Non-pigmented ciliary epithelial cell (primary cell): ENCODE results near the gene SLC35G1.

Experiments
- DNase-seq: peaks from one replicate; pipeline ENCODE4 v3.0.0-alpha.2; 2010; ENCODE audit warnings: low read depth

The SLC35G1 gene, protein sequence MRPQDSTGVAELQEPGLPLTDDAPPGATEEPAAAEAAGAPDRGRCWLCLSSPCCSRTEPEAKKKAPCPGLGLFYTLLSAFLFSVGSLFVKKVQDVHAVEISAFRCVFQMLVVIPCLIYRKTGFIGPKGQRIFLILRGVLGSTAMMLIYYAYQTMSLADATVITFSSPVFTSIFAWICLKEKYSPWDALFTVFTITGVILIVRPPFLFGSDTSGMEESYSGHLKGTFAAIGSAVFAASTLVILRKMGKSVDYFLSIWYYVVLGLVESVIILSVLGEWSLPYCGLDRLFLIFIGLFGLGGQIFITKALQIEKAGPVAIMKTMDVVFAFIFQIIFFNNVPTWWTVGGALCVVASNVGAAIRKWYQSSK

DNA sequence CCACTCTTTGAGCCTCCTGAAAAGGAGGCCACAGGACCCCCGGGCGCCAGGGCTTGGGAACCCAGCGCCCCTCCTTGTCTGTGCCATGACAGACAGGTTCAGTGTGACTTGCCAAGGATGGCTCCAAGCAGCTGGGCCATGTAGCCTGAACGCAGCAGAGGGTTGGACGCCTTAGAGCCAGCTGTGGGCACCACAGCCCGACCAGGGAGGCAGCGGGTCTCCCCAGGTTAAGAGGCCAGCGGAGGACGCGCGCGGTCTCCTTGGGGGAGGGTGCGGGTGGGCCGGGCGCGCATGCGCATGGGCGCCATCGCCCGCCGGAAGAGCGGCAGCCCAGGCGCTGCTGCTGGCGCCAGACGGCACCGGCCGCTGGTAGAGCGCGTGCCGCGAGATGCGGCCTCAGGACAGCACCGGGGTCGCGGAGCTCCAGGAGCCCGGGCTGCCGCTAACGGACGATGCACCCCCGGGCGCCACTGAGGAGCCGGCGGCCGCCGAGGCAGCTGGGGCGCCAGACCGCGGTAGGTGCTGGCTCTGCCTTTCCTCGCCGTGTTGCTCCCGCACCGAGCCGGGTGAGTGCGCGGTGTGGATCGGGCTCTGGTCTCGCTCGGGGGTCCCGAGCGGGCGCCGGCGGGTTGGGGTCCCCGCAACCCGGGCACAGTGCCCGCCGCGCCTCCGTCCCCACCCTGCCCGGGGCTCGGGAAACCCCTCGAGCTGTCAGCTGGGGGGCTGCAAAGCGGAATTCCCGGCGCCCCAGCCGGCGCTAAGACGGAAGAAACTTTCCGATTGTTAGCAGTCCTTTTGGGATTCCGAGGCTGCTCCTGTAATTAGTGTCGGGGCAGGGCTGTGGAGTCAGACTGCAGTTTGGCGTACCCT, at the start of gene SLC35G1:
Gene SLC35G1 (plus strand): TSS at position 333 of the 870 bp plus-strand sequence. CDS start 56 bp downstream, at position 389.
- no peak for DNase-seq

DNA sequence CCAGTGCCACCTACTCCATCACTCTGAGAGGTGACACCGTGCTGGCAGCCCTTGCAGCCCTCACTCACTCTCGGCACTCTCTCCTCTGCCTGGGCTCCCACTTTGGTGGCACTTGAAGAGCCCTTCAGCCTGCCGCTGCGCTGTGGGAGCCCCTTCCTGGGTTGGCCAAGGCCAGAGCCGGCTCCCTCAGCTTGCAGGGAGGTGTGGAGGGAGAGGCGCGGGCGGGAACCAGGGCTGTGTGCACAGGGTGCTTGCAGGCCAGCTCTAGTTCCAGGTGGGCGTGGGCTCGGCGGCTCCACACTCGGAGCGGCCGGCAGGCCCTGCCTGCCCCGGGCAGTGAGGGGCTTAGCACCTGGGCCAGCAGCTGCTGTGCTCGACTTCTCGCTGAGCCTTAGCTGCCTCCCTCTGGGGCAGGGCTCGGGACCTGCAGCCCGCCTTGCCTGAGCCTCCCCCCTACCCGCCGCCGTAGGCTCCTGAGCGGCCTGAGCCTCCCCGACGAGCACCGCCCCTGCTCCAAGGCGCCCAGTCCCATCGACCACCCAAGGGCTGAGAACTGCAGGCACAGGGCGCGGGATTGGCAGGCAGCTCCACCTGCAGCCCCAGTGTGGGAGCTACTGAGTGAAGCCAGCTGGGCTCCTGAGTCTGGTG, 48.7 kb upstream of the SLC35G1 start:
- no peak for DNase-seq

GRCh38 chr10:93849593-93849992, 44.2 kb upstream of the SLC35G1 start:
- no peak for DNase-seq

DNA sequence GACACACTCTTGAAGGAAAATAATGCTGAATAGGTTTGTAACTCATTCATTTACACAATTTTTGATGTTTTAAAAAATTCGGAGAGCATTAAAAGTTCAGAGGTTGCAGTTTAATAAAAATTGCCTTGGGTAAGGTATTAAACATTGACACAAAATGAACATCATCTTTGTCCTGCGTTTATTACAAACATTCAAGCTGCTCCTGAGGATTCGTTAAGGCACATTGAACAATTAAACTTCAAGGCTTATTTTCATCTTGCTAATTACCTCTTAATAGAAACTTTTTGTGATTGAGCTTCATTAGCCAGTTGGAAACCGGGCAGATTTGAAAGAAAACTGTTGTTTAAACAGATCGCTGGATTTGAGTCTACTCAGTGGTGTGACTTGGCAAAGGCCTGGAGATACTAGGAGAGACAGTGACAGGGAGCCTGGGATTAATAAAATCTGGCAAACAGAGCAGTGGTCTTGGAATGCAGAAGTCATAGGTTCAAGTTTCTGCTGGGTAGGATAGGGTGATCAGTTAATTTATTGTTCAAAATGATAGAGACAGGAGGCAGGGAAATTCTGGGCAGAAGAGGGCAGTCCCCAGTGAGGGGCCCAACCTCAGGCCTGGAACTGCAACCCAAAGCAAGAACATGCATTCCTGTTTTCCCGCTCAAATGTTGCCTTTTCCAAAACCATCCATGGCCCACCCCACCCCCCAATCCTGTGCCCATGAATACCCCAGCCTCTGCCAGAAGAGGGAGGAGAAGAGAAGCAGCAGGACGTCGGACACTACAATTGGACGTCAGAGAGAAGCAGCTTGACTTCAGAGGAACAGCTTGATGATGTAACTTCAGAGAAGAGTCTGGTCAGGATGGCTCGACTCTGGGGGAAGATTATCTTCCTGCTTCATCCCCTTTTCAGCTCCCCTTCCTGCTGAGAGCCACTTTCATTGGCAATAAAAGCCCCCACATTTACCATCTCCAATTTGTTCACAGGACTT, 43.5 kb upstream of the SLC35G1 start:
- DNase-seq: no peak

DNA sequence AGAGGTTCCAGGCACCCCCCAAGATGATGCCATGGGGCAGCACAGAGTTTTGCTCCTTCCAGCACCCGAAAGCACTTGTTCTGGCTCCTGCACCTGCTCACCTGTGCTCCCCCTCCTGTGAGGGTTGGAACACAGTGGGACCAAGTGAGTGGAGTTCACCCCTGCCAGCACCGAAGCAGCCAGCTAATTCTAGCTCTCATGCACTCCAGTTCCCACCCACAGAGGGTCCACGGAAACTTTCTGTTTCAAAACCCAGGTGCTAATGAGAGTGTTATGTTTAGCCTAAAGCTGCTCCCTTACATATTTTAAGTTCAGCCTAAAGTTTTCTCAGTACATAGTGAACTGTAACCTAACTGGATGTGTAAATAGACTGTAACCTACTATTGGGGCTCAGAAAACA, 42.6 kb upstream of the SLC35G1 start:
- no peak for DNase-seq

- DNase-seq: no peak
Observed at GRCh38 chr10:93852476-93853095, 41.2 kb upstream of the SLC35G1 start.

DNA sequence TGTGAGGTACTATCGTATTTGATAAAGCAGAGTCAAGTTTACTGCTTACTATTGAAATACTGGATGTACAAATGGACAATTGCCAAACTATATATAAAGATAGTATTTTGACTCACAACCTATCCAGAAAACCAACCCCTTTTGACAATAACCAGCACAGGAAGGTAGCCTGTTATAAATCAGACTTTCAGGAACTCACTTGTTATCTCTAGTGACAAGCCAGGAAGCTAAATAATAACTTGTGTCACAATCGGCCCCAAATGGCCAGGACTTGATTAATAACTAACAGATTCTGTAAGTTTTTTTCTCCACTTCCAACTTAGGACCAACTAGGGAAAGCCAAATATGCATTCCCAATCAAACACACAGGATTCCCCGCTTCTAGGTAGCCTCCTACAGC, 38.8 kb upstream of the SLC35G1 start:
- DNase-seq: no peak

DNA sequence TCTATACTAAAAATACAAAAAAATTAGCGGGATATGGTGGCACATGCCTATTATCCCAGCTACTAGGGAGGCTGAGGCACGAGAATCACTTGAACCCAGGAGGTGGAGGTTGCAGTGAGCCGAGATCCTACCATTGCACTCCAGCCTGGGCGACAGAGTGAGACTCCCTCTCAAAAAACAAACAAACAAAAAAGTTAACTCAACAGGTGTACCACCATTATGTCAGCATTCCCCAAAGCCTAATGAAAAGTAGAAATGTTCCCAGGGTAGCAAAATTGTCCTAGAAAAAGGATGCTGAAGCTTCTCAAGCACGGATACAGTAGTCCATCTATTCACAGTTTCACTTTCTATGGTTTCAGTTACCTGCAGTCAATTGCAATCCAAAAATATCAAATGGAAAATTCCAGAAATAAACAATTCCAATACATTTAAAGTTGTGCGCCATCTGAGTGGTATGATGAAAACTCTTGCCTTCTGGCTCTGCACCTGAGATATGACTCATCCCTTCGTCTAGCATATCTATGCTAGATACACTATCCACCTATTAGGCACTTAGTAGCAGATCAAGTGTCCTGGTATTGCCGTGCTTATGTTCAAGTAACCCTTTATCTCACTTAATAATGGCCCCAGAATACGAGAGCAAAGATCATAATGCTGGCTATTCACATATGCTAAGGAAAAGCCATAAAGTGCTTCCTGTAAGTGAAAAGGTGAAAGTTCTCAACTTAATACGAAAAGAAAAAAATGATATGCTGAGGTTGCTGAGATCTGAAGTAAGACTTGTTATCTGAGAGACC, 37.2 kb upstream of the SLC35G1 start:
- no peak for DNase-seq

DNA sequence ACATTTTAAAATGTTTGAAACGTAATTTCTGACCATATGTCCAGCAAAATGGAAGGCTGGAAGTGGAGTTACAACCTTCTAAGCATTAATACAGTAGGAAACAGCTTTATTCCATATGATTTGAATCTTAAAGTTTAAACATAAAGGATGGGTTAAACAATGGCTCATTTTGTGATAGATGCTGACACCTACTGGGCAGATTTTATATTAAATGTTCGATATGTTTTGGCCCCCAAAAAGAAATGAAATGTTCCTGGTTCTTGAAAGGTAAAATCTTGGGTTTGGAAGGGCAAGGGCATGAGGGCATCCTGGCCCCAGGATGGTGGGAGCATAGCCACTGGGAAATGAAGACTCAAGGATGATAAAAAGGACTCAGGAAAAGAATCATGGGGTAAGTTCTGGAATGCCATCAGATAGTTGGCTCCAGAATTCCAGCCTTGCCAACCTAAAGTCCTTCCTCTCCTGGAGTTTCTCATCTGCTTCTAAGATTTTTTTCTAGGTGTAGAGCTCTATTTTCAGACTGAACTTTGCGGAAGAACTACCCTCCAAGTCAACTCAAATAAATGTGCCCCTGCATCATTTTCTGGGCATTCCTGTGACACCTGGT, 34.6 kb upstream of the SLC35G1 start:
- no peak for DNase-seq

DNA sequence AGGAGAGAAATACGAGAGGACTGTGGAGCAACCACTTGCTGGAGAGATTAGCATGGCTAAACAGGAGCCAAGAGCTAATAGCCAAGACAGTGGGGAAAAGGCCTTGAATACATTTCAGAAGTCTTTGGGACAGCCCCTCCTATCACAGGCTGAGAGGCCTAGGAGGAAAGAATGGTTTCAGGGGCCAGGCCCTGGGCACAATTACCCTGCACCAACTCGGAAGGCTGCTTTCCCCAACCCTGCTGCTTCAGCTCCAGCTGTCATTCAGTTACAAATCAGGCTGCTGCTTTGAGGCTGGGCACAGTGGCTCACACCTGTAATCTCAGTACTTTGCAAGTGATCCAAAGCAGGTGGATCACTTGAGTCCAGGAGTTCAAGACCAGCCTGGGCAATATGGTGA, 32.0 kb upstream of the SLC35G1 start:
- DNase-seq: no peak

DNA sequence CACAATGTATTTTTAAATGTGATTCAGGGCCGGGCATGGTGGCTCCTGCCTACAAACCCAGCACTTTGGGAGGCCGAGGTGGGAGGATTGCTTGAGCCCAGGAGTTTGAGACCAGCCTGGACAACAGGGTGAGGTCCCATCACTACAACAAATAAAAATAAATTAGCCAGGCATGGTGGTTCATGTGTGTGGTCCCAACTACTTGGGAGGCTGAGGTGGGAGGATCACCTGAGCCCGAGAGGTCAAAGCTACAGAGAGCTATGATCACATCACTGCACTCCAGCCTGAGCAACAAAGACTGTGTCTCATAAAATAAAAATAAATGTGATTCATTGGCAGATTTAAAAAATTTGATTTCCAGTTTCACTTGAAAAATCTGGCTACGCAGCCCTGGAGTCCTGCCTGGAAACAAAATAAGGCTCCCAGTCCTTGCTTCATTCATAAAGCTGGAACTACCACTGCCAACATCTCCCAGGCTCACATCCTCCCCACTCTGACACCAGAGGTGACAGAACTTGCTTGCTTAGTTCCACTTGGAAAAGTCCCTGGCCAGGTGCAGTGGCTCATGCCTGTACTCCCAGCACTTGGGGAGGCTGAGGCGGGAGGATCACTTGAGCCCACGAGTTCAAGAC, 27.9 kb upstream of the SLC35G1 start:
- DNase-seq: no peak

DNA sequence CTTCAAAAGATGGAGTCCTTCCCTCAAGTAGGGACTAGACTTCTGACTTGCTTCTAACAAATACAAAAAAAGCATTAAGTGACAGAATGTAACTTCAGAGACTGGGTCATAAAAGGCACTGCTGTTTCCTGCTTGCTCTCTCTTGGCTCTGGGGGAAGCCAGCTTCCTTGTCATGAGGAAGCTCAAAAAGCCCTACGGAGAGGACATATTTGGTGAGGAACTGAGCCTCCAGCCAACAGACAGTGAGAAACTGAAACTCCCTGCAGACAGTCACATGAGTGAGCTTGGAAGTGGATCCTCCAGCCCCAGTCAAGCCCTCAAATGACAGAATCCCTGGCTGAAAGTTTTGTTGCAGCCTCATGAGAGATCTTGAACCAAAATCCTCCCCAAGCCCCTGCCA, 26.3 kb upstream of the SLC35G1 start:
- no peak for DNase-seq

GRCh38 chr10:93871671-93872204, 22.0 kb upstream of the SLC35G1 start:
- DNase-seq: no peak

DNA sequence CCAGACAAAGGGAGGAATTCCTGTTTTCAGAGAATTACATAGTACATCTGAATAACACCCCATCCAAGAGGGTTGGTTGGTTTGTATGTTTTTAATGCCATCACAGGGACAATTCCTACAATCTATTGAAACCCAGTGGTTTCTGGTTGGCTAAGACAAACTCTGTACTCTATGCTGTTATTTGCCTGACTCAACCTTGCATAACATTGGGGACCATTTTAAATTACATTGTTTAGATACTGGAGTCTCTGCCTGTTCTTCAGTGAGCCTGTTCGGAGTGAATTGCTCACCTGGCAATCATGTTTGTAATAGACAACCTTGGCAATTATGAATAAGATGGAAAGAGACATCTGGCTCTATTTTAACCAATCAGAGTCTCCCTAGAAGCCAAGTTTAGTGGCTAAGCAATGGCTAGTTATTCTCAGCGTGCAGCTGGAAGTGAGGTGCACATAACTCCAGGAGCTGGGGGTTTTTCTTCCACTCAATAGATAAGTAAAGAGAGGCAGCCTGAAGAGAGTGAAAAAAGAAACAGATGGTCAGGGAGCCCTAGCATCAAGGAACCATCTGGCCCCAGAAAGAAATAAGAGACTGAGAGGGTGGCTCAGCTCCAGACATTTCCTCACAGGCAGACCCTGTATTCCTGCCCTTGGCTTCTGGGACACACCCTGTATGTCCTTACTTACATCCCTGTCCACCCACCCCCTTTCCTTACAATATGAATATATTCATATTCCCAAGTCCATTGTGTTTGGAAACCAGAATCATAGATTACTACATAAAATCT, 21.2 kb upstream of the SLC35G1 start:
- DNase-seq: no peak

DNA sequence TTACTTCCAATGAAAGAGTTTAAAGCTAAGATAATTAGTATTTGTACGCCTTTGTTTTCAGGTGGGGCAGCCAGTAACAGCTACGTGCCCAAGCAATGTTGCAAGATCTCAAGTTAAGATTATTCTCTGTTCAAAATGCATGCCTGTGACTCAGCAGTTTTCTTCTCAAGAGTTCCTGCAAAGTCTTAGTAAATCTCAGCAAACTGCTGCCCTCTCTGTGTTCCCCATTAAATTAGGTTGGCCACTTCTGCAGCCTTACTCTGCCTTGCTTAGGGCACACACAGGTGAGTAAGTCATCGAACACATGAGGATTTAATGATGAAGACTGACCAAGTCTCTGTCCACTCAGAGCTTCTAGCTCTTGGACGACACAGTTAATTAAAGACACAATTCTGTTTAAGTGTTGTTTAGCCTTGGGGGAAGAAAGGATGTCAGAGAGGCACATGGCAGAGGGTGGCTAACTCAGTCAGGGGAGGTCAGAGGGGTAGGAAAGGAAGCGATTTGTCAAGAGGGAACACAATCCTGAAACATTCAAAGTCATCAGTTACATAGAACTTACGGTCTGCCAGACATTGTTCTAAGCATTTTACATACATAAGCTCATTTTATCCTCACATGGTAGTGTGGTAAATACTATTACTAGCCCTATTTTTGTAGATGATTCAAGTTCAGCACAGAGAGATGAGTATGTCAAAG, 20.2 kb upstream of the SLC35G1 start:
- no peak for DNase-seq

DNA sequence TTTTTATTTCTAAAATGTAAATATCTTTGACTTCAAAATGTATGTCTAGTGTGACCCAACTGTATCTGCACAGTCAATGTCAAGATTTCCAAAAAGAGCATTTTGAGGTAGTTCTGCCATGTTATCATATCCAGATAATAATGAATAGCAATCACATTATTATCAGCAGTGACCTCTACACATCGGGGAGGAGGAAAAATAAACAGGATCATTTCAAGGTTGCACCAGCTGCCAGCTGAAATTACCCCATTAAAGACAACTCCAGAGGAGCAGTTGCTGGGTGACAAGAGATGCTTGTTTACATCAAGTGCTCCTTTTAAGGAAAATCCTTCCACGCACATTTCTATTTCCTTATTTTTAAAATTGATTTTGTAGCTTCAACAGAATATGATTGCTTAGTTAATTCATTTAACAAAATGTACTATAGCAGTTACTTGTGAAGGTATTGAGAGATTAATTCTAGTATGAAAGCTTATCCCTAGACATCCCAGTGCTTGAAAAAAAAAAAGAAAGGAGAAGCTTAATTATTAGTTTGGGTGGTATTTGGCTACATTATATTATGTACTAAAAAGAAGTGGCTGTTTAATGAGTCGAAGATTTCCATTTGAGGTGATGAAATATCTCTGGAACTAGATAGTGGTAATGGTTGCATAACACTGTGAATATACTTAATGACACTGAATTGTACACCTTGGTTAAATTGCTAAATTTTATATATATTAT, 19.3 kb upstream of the SLC35G1 start:
- DNase-seq: no peak

- DNase-seq: no peak
Observed at GRCh38 chr10:93875032-93875358, 18.8 kb upstream of the SLC35G1 start.
